SU-DHL-6 (cell line): ENCODE measurements around the gene LIPH.
"Not testable (repeated sequence)": the region's sequence is repeated elsewhere in the genome, so short reads cannot be mapped to it uniquely, and the experiment has no call there.

ENCODE experiments used
- H2AFZ ChIP-seq: fragments of 200-600 bp; sonication (generic); 2 replicates; pipeline ENCODE4 v1.6.1; 2014; ENCODE audit warnings: low read depth, mild to moderate bottlenecking, moderate library complexity, mixed read lengths, antibody characterized with exemption, low read length; ENCODE audit not compliant: severe bottlenecking
- H3F3A ChIP-seq: fragments of 200-600 bp; shearing (Covaris generic); 2 replicates; pipeline ENCODE4 v1.6.0; 2016; ENCODE audit warnings: antibody characterized with exemption, mild to moderate bottlenecking; ENCODE audit not compliant: insufficient read depth
- H3K27ac ChIP-seq: fragments of 200-600 bp; sonication (generic); 2 replicates; pipeline ENCODE4 v1.5.1; 2016; ENCODE audit warnings: low read depth, mild to moderate bottlenecking, low read length, moderate library complexity, mixed read lengths
- H3K27me3 ChIP-seq: fragments of 200-600 bp; sonication (generic), shearing (Covaris generic); 2 replicates; pipeline ENCODE4 v1.6.0; 2014; ENCODE audit warnings: mild to moderate bottlenecking, low read length
- H3K36me3 ChIP-seq: fragments of 200-600 bp; sonication (generic); 2 replicates; pipeline ENCODE4 v1.6.1; 2014; ENCODE audit warnings: mild to moderate bottlenecking, low read length, mixed read lengths
- H3K4me2 ChIP-seq: fragments of 300-600, 200-600 bp; shearing (Covaris generic), sonication (generic); 2 replicates; pipeline ENCODE4 v1.6.0; 2014; ENCODE audit warnings: low read length, low read depth, mild to moderate bottlenecking; ENCODE audit not compliant: poor library complexity, severe bottlenecking
- H3K4me3 ChIP-seq: fragments of 200-600 bp; sonication (generic); 2 replicates; pipeline ENCODE4 v1.5.1; 2014; ENCODE audit warnings: antibody characterized with exemption, low read length, mild to moderate bottlenecking, mixed read lengths; ENCODE audit not compliant: insufficient read depth, poor library complexity, severe bottlenecking
- H3K79me2 ChIP-seq: fragments of 200-600 bp; sonication (generic); 2 replicates; pipeline ENCODE4 v1.6.1; 2014; ENCODE audit warnings: mild to moderate bottlenecking, low read length, moderate library complexity; ENCODE audit not compliant: insufficient read depth
- H3K9ac ChIP-seq: fragments of 200-600 bp; sonication (generic); 2 replicates; pipeline ENCODE4 v1.7.0; 2014; ENCODE audit warnings: mild to moderate bottlenecking, low read length
- H3K9me2 ChIP-seq: fragments of 200-600 bp; sonication (generic); replicated peaks from 2 replicates; pipeline ENCODE4 v1.6.1; 2014; ENCODE audit warnings: low read length; ENCODE audit not compliant: insufficient read depth
- H3K9me3 ChIP-seq: fragments of 200-600 bp; sonication (generic); 2 replicates; pipeline ENCODE4 v1.6.1; 2014; ENCODE audit warnings: low read length, mixed read lengths; ENCODE audit not compliant: insufficient read depth
- H4K20me1 ChIP-seq: fragments of 200-600 bp; sonication (generic); 2 replicates; pipeline ENCODE4 v1.6.1; 2014; ENCODE audit warnings: low read depth, mild to moderate bottlenecking, antibody characterized with exemption, low read length, moderate library complexity, mixed read lengths
- EZH2phosphoT487 ChIP-seq: fragments of 200-600 bp; sonication (generic), shearing (Covaris generic); conservative IDR thresholded peaks from 2 replicates; pipeline ENCODE4 v1.6.1; 2018; ENCODE audit warnings: mild to moderate bottlenecking, antibody characterized with exemption, low read length, moderate library complexity, mixed read lengths
- TF ChIP-seq, protein P1 (sequence below): fragments of 200-600 bp; sonication (generic); IDR thresholded peaks from one replicate; pipeline ENCODE4 v1.5.1; 2017; ENCODE audit warnings: antibody characterized with exemption, mild to moderate bottlenecking, low read length, moderate library complexity; ENCODE audit not compliant: insufficient read depth, poor library complexity, severe bottlenecking

The LIPH gene

GRCh38 chr3:185479373-185479945, 72.9 kb downstream of the LIPH start:
- H3K4me2 ChIP-seq, result no peak overlapping the region
- H2AFZ ChIP-seq, result no peak overlapping the region
- no peaks in the 10 kb centered on the region for H3K9me2 ChIP-seq
- no peak overlapping the region for H3K27ac ChIP-seq
- no peaks in the 10 kb centered on the region for H3K79me2 ChIP-seq
- no peak for TF ChIP-seq EZH2phosphoT487
- TF ChIP-seq, protein P1, sequence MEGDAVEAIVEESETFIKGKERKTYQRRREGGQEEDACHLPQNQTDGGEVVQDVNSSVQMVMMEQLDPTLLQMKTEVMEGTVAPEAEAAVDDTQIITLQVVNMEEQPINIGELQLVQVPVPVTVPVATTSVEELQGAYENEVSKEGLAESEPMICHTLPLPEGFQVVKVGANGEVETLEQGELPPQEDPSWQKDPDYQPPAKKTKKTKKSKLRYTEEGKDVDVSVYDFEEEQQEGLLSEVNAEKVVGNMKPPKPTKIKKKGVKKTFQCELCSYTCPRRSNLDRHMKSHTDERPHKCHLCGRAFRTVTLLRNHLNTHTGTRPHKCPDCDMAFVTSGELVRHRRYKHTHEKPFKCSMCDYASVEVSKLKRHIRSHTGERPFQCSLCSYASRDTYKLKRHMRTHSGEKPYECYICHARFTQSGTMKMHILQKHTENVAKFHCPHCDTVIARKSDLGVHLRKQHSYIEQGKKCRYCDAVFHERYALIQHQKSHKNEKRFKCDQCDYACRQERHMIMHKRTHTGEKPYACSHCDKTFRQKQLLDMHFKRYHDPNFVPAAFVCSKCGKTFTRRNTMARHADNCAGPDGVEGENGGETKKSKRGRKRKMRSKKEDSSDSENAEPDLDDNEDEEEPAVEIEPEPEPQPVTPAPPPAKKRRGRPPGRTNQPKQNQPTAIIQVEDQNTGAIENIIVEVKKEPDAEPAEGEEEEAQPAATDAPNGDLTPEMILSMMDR, result no peak
- no peaks in the 10 kb centered on the region for H3K27me3 ChIP-seq
- no peak overlapping the region for H3K4me3 ChIP-seq
- no peaks in the 10 kb centered on the region for H4K20me1 ChIP-seq
- no peak overlapping the region for H3K9ac ChIP-seq
- H3K9me3 ChIP-seq, result no peaks in the 10 kb centered on the region
- no peaks in the 10 kb centered on the region for H3K36me3 ChIP-seq
- H3F3A ChIP-seq, result no peaks in the 10 kb centered on the region

DNA sequence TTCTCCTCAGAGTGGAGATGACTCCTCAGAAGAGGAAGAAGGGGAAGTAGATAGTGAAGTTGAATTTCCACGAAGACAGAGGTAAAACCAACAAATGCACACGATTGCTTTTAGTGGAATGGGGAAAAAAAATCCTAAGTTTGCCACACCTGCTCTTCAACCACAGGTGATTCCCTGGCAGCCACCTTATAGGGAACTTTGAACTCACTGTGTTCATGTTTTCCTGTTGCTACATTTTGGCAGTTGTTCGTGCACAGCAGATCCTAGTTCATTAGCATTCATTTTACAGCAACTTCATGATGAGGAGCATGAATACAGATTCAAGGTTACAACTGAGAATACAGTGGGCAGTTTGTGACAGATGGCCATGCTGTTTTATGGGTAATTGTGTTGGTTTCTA, 75.1 kb downstream of the LIPH start:
- Histone ChIP-seq H3K4me2 (no peak overlapping the region), H3K36me3 (no peaks in the 10 kb centered on the region)

DNA sequence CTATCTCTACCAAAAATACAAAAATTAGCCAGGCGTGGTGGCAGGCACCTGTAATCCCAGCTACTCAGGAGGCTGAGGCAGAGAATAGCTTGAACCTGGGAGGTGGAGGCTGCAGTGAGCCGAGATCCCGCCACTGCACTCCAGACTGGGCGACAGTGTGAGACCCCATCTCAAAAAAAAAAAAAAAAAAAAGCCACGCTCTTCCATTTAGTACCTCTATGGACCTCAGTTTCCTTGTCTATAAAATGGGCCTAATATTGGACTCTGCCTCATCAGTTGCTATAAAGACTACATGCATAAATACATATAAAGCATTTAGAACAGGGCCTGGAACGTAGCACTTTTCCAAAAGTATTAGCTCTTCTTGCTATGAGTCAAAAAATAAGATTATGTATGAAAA, 77.5 kb downstream of the LIPH start:
- not testable (repeated sequence) for H3K9me3 ChIP-seq, H3K9me2 ChIP-seq, H3K4me2 ChIP-seq, H3K4me3 ChIP-seq, H3K9ac ChIP-seq, H3K27ac ChIP-seq, H3K27me3 ChIP-seq, H3K79me2 ChIP-seq, H2AFZ ChIP-seq, H3F3A ChIP-seq, H4K20me1 ChIP-seq, H3K36me3 ChIP-seq

More for the DNA sequence above, 75.1 kb downstream of the LIPH start:
- Histone ChIP-seq H3K9me3 (no peaks in the 10 kb centered on the region), H4K20me1 (no peaks in the 10 kb centered on the region), H3K79me2 (no peaks in the 10 kb centered on the region), H3K27ac (no peak overlapping the region), H3K9ac (no peak overlapping the region), H3K27me3 (no peaks in the 10 kb centered on the region), H2AFZ (no peak overlapping the region), H3F3A (no peaks in the 10 kb centered on the region), H3K4me3 (no peak overlapping the region), H3K9me2 (no peaks in the 10 kb centered on the region)
- TF ChIP-seq, protein P1, result no peak
- TF ChIP-seq EZH2phosphoT487, result no peak

DNA sequence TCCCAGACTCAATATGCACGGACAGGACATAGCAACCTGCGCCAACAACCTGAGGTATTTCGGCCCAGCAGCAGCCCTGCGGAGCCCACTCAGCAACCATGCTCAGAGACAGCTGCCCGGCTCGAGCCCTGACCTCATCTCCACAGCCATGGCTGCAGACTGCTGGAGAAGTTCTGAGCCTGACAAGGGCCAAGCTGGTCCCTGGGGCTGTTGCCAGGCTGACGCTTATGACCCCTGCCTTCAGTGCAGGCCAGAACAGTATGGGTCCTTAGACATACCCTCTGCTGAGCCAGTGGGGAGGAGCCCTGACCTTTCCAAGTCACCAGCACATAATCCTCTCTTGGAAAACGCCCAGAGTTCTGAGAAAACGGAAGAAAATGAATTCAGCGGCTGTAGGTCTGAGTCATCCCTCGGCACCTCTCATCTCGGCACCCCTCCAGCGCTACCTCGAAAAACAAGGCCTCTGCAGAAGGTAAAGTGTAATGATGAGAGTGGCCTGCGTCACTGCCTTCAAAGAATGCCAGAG, 79.0 kb downstream of the LIPH start:
- H3K9me2 ChIP-seq, result no peaks in the 10 kb centered on the region
- H3K27me3 ChIP-seq, result no peaks in the 10 kb centered on the region
- H3K9me3 ChIP-seq, result no peaks in the 10 kb centered on the region
- no peaks in the 10 kb centered on the region for H3F3A ChIP-seq
- no peaks in the 10 kb centered on the region for H4K20me1 ChIP-seq
- no peak overlapping the region for H2AFZ ChIP-seq
- H3K9ac ChIP-seq, result no peak overlapping the region
- no peak overlapping the region for H3K27ac ChIP-seq
- H3K4me3 ChIP-seq, result no peak overlapping the region
- H3K79me2 ChIP-seq, result no peaks in the 10 kb centered on the region
- no peaks in the 10 kb centered on the region for H3K36me3 ChIP-seq
- H3K4me2 ChIP-seq, result no peak overlapping the region
- TF ChIP-seq, protein P1, result no peak
- no peak for TF ChIP-seq EZH2phosphoT487
